Inferior parietal cortex (tissue), 1 donor: ENCODE results near the gene METTL4.

ENCODE experiments used
- DNase-seq: peaks from one replicate; pipeline ENCODE4 v3.0.0-alpha.2; 2016; ENCODE audit errors: extremely low spot score

The METTL4 gene

GRCh38 chr18:2571200-2572170 is at the start of gene METTL4, which contains the start of gene NDC80:
TSS of gene METTL4 (minus strand) at chr18:2571505. CDS start at chr18:2567216, 4,289 bp downstream.
TSS of gene NDC80 (plus strand) at chr18:2571557. CDS start at chr18:2572986, 1,429 bp downstream.
- peak; percentile 94 for DNase-seq

DNA sequence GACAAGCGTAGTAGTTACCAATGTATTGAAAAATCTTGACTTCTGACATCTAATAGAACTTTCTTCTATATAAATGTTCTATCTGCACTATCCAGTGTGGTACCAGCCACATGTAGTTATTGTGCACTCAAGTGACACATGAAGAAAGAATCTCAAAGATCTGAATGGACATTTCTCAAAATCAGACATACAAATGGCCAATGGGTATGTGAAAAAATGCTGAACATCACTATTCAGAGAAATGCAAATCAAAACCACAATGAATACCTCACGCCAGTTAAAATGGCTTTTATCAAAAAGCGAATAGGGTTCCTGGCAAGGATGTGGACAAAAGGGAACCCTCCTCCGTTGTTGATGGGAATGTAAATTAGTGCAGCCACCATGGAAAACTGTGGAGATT is 46.7 kb upstream of the METTL4 start:
- no peak for DNase-seq

GRCh38 chr18:2617401-2617998 is 46.2 kb upstream of the METTL4 start:
- no peak for DNase-seq

GRCh38 chr18:2612996-2613395 is 41.7 kb upstream of the METTL4 start:
- DNase-seq, result no peak

GRCh38 chr18:2610549-2610948 is 39.2 kb upstream of the METTL4 start:
- no peak for DNase-seq

DNA sequence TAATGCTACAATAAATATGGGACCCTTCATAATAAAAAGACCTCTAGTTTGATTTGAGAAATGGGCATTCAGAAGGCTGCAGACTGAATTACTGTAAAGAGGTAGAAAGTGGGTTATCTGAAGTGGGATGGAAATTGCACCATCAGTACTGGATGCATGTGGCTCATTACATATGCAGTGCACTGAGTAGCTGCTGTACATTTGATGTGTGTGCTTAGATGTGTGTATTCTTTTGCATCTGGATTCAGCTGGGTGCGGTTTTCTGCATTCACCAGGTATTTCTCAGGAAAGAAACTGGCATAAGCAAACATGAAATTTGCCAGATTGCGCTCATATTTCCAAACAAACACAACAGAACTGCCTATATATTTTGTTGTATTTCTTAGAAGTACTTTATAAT is 38.3 kb upstream of the METTL4 start:
- no peak for DNase-seq

DNA sequence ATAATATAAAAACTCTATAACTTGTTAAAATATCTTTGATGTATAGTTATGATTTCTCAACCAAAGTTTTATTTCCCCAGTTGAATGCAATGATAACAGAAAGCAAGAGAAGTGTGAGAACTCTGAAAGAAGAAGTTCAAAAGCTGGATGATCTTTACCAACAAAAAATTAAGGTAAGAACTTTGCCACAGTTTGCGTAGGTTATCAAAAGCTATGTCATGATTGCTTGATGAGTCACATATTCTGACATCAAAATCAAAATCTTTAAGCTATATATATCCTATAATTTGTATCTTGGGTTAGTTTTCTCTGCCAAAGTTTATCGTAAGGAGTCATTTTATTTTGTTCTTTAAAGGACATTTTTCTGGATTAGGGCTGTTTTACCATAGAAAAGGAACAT is 35.0 kb upstream of the METTL4 start:
- DNase-seq, result no peak

DNA sequence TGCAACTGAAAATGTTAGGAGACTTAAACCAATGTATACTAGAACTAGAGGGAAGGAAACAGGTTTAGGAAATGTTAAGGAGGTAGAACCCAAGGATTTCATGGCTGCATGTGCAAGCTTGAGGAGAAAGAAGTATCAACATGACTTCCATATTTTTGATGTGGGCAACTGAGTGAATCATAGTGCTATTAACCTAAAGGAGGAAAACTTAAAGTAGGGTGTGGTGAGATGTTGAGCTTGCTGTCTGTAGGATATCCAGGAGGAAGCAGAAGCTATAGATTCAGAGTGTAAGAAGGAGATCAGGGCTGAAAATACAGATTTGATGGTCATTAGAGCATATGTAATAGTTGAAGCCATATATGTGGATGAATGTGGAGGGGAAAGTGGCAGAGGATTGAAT is 31.5 kb upstream of the METTL4 start:
- DNase-seq, result no peak

DNA sequence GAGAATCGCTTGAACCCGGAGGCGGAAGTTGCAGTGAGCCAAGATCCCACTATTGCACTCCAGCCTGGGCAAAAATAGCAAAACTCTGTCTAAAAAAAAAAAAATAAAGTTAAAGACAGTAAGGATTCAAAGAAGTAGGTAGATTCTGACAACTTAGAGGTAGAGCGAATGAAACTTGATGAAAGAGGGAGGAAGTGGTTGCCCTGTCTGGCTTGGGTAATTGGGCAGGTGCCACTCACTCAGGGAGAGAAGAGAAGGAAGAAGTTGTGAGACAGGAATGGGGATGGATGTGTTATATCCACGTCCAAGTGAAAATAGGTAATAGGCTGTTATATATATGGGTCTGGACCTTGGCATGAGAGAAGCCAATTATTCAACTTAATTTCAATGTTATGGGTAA is 26.3 kb upstream of the METTL4 start:
- DNase-seq, result no peak

- DNase-seq, result no peak
Measured at GRCh38 chr18:2590303-2590702, 19.0 kb upstream of the METTL4 start.

DNA sequence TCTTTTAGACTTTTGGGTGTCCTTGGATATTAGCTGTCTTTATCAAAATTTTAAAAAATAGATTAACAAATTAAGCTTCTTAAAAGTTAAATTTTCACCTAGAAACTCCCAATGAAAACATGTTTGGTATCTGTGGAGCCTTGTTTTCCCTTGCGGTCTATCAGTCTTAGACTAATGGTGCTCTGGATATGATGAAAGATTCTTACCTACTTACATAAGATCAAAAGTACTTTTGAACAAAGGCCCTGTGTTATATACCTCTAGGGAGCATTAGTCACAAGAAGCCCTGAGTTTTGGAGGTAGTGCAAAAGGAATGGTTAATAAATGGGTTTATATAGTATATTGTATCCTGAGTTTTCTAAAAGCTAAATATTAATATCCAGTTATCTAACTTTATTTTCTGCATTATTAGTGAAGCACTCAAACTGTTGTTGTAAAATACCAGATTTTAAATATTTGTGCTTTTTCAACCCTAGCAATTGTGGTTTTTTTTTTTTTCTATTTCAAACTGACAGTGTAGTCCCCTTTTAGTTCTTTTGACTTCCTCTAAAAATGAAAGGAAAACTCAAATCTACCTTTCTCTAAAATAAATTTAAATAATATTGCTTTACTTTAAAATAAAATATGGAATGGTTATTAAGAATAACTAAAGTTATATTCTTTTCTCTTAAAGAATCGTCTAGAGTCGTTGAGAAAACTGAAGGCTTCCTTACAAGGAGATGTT is 18.2 kb upstream of the METTL4 start:
- DNase-seq, result no peak

DNA sequence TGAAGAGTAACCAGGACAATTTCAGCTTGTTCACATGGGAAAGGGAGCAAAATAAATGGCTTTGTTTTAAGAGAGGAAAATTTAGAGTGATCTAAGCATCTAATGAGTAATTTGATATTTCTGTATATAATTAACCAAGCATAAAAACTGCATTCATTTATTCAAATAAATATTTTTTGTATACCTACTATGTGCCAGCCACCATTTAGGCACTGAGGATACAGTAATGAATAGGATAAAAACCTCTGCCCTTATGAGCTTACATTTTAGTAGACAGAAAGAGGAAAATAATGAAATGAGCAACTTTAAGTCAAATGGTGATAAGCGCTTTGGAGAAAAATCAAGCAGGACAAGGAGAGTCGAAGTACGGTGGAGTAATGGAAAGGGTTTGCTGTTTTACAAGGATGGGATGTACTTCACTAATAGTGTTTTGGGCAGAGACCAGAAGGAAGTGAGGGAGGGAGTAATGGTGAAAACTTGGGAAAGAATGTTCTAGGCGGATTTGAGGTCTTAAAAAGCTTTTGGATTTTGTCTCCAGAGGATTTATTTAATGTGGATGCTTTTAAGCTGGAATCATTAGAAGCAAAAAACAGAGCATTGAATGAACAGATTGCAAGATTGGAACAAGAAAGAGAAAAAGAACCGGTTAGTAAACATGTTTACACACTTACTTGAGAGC is 17.5 kb upstream of the METTL4 start:
- no peak for DNase-seq

DNA sequence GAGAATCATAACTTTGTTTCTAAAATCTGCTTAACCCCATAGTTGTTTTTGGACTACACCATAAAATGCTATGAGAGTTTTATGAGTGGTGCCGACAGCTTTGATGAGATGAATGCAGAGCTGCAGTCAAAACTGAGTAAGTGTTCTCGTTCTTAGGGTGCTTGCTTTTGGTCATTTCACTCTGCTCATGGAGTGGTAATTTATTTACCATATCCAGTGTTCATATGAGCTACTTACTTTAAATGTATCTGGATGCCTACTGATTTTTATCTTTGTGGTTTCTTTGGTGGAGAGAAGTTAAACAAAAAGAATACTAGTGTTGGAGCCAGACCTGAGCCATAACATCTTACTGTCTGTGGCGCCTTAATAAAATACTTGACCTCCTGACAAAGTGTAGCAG is 16.5 kb upstream of the METTL4 start:
- no peak for DNase-seq

DNA sequence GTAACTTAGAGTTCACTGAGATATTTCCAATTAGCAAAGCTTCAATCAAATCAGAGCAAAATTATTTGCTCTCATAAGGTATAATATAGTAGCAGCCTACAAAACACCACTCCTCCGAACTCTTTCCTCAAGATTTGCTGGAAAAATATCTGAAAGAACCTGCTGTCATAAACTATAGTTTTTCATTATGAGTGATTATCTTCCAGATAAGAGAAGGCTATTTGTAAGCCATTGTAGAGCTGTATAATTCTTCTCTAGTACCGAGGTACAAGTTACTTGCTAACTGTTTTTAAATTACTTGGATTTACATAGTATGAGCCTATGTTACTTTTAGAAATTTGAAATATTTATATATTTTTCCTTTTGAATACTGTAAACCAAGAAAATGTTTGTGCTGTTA is 2.1 kb upstream of the METTL4 start:
- DNase-seq, result no peak

DNA sequence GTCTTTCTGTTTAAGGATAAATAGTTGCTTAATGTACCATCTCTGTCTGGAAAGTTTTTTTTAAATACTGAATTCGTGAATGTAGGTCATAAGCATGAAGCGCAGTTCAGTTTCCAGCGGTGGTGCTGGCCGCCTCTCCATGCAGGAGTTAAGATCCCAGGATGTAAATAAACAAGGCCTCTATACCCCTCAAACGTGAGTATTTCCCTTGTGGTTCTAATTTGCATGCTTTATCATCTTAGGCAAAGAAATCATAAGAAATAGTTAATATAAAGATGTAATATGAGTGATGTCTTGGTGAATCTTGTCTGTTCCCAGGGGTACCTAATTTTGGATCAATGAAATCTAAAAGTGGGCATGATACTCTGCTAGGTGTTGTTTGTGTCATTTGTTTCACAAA is 1.6 kb upstream of the METTL4 start:
- DNase-seq, result no peak

- DNase-seq, result no peak
Measured at GRCh38 chr18:2572171-2572569, 865 bp upstream of the METTL4 start.

DNA sequence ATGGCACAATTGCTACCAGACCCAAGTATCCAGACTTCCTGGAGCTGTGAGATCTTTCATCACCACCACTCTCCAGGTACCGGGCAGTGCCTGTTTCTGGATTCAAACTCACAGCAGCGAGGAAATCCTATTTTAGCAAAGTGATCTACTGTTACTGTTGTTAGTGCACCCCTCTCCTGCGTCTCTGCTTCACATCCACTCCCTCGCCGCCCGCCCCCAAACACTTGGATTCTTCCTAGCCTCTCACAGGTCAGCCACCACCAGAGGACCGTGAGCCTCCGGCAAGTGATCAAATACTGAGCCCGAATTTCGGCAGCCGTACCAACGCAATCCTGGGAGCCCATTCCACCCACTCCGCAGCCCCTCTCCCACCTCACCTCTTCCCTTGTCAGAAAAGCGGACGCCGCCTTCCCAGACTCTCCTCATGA is 519 bp downstream of the METTL4 start:
- DNase-seq, result no peak

DNA sequence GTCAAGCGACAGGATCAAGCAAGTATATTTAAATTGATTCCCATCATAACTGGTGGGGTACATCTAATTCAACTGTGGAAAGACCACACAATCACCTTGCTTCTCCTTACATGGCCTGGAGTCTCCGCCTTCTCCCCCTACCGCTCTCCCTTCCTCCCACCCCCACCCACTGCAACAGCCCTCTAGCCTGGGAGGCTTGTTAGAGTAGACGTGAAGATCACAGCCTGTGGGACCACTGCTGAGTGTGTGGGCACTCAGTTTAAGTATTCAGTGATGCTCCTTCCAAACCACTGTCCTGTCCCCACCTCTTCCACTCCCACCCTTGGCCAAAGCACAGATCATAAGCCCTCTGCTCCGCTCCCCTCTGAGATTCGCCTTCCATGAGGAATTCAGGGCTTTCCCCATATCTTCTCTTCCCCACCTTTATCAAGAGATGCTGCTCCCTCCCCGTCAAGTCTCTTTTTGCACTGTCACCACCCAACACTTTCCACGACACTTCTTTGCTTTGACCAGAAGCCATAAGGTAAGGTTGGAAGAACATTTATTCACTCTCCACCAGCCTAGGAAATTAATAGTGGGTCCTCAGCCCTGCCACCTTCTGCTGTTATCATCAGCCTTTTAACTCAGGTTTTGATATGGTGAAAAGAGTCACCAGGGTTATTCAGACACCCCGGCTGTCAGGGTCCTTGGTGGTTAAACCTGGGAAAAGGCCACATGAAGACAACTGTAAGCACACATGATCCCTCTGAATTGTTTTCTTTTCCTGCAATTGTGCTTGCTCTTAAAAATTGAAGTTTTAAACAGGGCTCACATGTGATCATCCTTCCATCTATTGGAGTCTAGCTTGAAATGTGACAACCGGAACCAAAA is 1.7 kb downstream of the METTL4 start:
- no peak for DNase-seq

- no peak for DNase-seq
Measured at GRCh38 chr18:2568605-2569004, 2.7 kb downstream of the METTL4 start.

DNA sequence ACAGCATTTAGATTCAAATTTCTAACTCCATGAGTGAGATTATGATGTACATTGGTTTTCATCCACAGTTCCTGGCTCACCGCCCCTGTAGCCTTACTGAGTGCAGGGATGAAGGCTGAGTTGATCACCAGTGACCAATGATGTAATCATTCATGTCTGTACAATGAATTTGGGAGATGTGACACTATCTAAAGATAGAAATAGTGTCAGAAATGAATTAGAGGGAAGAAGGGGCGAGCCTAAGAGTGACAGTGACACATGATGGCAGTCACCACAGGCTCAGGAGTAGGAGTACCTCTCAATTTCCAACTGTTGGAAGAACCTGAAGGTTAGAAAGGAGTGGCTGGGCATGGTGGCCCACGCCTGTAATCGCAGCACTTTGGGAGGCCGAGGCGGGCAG is 3.2 kb downstream of the METTL4 start:
- no peak for DNase-seq

DNA sequence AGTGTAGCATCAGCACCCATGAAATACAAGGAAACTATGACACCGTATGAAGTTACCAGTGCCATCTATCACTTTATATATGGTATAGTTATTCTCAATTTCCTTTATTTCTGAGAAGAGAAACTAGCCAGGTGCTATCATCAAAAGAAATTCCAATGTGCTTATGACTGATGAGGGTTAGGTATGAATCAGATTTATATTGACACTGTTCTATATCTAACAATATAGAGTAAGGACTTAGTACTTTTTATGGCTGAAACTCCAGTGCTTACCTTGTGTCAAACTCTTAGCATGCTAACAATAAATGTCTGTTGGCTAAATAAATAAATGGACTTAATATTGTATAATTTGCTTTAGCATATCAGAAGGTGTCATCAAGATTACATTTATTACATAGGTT is 6.9 kb downstream of the METTL4 start:
- DNase-seq, result no peak
